Measurements from ENCODE around the gene ATXN7.

DNA sequence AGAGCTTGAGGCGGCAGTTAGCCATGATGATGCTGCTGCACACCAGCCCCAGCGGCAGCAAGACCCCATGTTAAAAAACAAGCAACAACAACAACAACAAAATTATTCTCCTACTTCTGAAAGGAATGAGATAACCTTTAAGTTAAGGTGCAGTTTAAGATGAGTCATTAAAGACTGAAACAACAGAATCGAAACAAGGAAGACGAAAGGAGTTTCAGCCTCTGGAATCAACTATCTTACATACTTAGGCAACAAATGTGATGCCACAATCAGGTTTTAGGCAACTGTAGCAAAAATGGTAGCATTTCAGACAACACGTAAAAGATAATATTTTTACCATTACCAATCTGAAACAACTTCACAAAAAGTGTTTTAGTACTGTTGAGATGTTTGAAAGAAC is 36.3 kb downstream of the ATXN7 start:
- TF ChIP-seq, protein P1, sequence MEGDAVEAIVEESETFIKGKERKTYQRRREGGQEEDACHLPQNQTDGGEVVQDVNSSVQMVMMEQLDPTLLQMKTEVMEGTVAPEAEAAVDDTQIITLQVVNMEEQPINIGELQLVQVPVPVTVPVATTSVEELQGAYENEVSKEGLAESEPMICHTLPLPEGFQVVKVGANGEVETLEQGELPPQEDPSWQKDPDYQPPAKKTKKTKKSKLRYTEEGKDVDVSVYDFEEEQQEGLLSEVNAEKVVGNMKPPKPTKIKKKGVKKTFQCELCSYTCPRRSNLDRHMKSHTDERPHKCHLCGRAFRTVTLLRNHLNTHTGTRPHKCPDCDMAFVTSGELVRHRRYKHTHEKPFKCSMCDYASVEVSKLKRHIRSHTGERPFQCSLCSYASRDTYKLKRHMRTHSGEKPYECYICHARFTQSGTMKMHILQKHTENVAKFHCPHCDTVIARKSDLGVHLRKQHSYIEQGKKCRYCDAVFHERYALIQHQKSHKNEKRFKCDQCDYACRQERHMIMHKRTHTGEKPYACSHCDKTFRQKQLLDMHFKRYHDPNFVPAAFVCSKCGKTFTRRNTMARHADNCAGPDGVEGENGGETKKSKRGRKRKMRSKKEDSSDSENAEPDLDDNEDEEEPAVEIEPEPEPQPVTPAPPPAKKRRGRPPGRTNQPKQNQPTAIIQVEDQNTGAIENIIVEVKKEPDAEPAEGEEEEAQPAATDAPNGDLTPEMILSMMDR (IDR thresholded peaks at IDR 0.05; ENCODE audit: low read depth, low read length, missing input control) = no peak
- no peak for TF ChIP-seq JUND (IDR thresholded peaks at IDR 0.05)
- TF ChIP-seq TAF1 (conservative IDR thresholded peaks at IDR 0.05) = no peak

Measured in liver (tissue), 3 donors.